Keratinocyte (primary cell): Measurements from ENCODE around the gene EHBP1. TPM values are rescaled to one million over a fixed set of nuclear protein-coding genes. Genes with fewer than 3 reads are reported as not detected.

Experiments used
- DNase-seq: peaks from one replicate; pipeline ENCODE4 v3.0.0-alpha.2; 2011; ENCODE audit warnings: low read depth, missing footprints, low spot score
- FAIRE-seq: peaks from 2 replicates; lab custom pipeline; 2011; peaks lifted over from hg19 to GRCh38; lab: Jason Lieb, UNC
- H2AFZ ChIP-seq: 2 replicates; pipeline ENCODE4 v1.6.0; 2012; ENCODE audit warnings: low read length, control low read depth, inconsistent platforms; ENCODE audit not compliant: control insufficient read depth
- H3K27ac ChIP-seq: 2 replicates; pipeline ENCODE4 v1.5.1; 2011; ENCODE audit warnings: low read length; ENCODE audit not compliant: control insufficient read depth, insufficient read depth
- H3K27me3 ChIP-seq: 3 replicates; pipeline ENCODE4 v1.6.0; 2011; ENCODE audit warnings: low read length; ENCODE audit not compliant: control insufficient read depth, insufficient read depth; ENCODE audit errors: extremely low read depth
- H3K36me3 ChIP-seq, 2 experiments: 2 replicates in 1 of 2; 3 replicates in 1 of 2; pipeline ENCODE4 v1.5.1; 2011; ENCODE audit warnings: low read length in 2 of 2, mild to moderate bottlenecking in 1 of 2; ENCODE audit not compliant: control insufficient read depth in 2 of 2, insufficient read depth in 2 of 2; ENCODE audit errors: extremely low read depth in 1 of 2
- H3K4me1 ChIP-seq: 3 replicates; pipeline ENCODE4 v1.5.1; 2011; ENCODE audit warnings: low read length; ENCODE audit not compliant: control insufficient read depth, insufficient read depth; ENCODE audit errors: extremely low read depth
- H3K4me2 ChIP-seq: 3 replicates; pipeline ENCODE4 v1.6.0; 2011; ENCODE audit warnings: low read depth, low read length; ENCODE audit not compliant: control insufficient read depth, insufficient read depth; ENCODE audit errors: extremely low read depth
- H3K4me3 ChIP-seq, 3 experiments: fragments of 200-600 bp in 1 of 3; sonication (generic) in 1 of 3; 2 replicates in 2 of 3; 3 replicates in 1 of 3; pipeline ENCODE4 v1.5.1; 2011 to 2016; ENCODE audit warnings: low read length in 3 of 3, mild to moderate bottlenecking in 3 of 3, control low read depth in 2 of 3, inconsistent platforms in 1 of 3, low read depth in 1 of 3, mixed read lengths in 1 of 3, mixed run types in 1 of 3, moderate library complexity in 1 of 3; ENCODE audit not compliant: control insufficient read depth in 2 of 3, insufficient read depth in 2 of 3; ENCODE audit errors: extremely low read depth in 1 of 3
- H3K79me2 ChIP-seq: 2 replicates; pipeline ENCODE4 v1.6.0; 2012; ENCODE audit warnings: low read length; ENCODE audit not compliant: control insufficient read depth, insufficient read depth
- H3K9ac ChIP-seq: 3 replicates; pipeline ENCODE4 v1.6.0; 2011; ENCODE audit warnings: low read length; ENCODE audit not compliant: control insufficient read depth, insufficient read depth; ENCODE audit errors: extremely low read depth
- H3K9me1 ChIP-seq: 3 replicates; pipeline ENCODE4 v1.6.0; 2011; ENCODE audit warnings: low read length; ENCODE audit not compliant: control insufficient read depth, insufficient read depth; ENCODE audit errors: extremely low read depth
- H3K9me3 ChIP-seq: 2 replicates; pipeline ENCODE4 v1.5.1; 2012; ENCODE audit warnings: low read depth, low read length; ENCODE audit not compliant: control insufficient read depth
- H4K20me1 ChIP-seq: 3 replicates; pipeline ENCODE4 v1.6.0; 2011; ENCODE audit warnings: low read length; ENCODE audit not compliant: control insufficient read depth, insufficient read depth; ENCODE audit errors: extremely low read depth
- CTCF ChIP-seq, 3 experiments: IDR thresholded peaks in 1 of 3; conservative IDR thresholded peaks in 1 of 3; optimal IDR thresholded peaks in 1 of 3; 2 replicates in 2 of 3; 3 replicates in 1 of 3; pipeline versions ENCODE3 to v1.5.1; 2011; ENCODE audit warnings: low read length in 3 of 3, mild to moderate bottlenecking in 3 of 3, moderate library complexity in 2 of 3, control low read depth in 1 of 3, inconsistent platforms in 1 of 3; ENCODE audit not compliant: insufficient read depth in 2 of 3; ENCODE audit errors: extremely low read depth in 1 of 3
- EZH2 ChIP-seq: IDR thresholded peaks from one replicate; pipeline ENCODE4 v1.6.1; 2012; ENCODE audit warnings: inconsistent platforms, mild to moderate bottlenecking, low read length, moderate library complexity
- dilution Hi-C: fragments of 300-500 bp; cut with MboI; formaldehyde crosslinking; loops from one replicate; pipeline ENCODE4 v1.7.0; 2020; ENCODE audit warnings: low sequenced_read_pairs; ENCODE audit not compliant: extremely low pct_ligation_motif_present
- polyA plus RNA-seq, 5 experiments: library from polyadenylated mRNA; depleted of rRNA in 3 of 5; stranded (reverse) in 3 of 5; stranded (forward) in 1 of 5; unstranded in 1 of 5; fragments of >200 nt; gene quantifications; 1 replicate in 1 of 5; 2 replicates in 3 of 5; 3 replicates in 1 of 5; pipeline versions ENCODE4 v1.2.1 to v1.2.3, GENCODE V29; 2011 to 2012; ENCODE audit warnings: missing spikeins in 2 of 5, low read depth in 1 of 5, low replicate concordance in 1 of 5

EHBP1 gene
- polyA plus RNA-seq, 1 donor (not counting 4 experiments of a cell fraction or from before 2014, with no cell fraction given), result 59.0 TPM

GRCh38 chr2:62897187-62897827 is 191.8 kb downstream of the EHBP1 start:
- dilution Hi-C loops, result no loop called here
- FAIRE-seq, result no peak
- Histone ChIP-seq H3K36me3 (peaks cover 0 to 2% of the 10 kb centered on the region in 2 experiments), H3K4me2 (no peak overlapping the region), H3K79me2 (no peaks in the 10 kb centered on the region), H3K4me3 (no peak overlapping the region), H3K27ac (no peak overlapping the region), H3K27me3 (no peaks in the 10 kb centered on the region), H3K9me1 (no peaks in the 10 kb centered on the region), H3K9me3 (no peaks in the 10 kb centered on the region), H3K9ac (no peak overlapping the region), H3K4me1 (peaks cover 7% of the 10 kb centered on the region), H4K20me1 (no peaks in the 10 kb centered on the region), H2AFZ (no peak overlapping the region)
- no peak for DNase-seq
- TF ChIP-seq CTCF (optimal IDR thresholded peaks at IDR 0.05 in 1 of 3, IDR thresholded peaks at IDR 0.05 in 1 of 3, conservative IDR thresholded peaks at IDR 0.05 in 1 of 3; ENCODE audit: extremely low read depth in 1 of 3, insufficient read depth in 2 of 3, low read length in 3 of 3), result no peak
- TF ChIP-seq EZH2, result no peak

- Histone ChIP-seq H3K9me1 (no peaks in the 10 kb centered on the region), H3K4me3 (no peak overlapping the region), H3K9me3 (no peaks in the 10 kb centered on the region), H4K20me1 (no peaks in the 10 kb centered on the region), H2AFZ (no peak overlapping the region), H3K27me3 (no peaks in the 10 kb centered on the region), H3K36me3 (peaks cover 4 to 5% of the 10 kb centered on the region in 2 experiments), H3K4me2 (no peak overlapping the region), H3K4me1 (no peaks in the 10 kb centered on the region), H3K27ac (no peak overlapping the region), H3K79me2 (peaks cover 2% of the 10 kb centered on the region), H3K9ac (no peak overlapping the region)
- dilution Hi-C loops, result no loop called here
- DNase-seq (no peak), FAIRE-seq (no peak)
- no peak for TF ChIP-seq CTCF (optimal IDR thresholded peaks at IDR 0.05 in 1 of 3, IDR thresholded peaks at IDR 0.05 in 1 of 3, conservative IDR thresholded peaks at IDR 0.05 in 1 of 3; ENCODE audit: extremely low read depth in 1 of 3, insufficient read depth in 2 of 3, low read length in 3 of 3)
- no peak for TF ChIP-seq EZH2
These were observed 198.8 kb downstream of the EHBP1 start for GRCh38 chr2:62904344-62904743.
